ENCODE measurements around the gene BLID. TPM values are rescaled to one million over a fixed set of nuclear protein-coding genes. Genes with fewer than 3 reads are reported as not detected.

BLID gene
- total RNA-seq, 1 experiment from 2014 or later = not detected

DNA sequence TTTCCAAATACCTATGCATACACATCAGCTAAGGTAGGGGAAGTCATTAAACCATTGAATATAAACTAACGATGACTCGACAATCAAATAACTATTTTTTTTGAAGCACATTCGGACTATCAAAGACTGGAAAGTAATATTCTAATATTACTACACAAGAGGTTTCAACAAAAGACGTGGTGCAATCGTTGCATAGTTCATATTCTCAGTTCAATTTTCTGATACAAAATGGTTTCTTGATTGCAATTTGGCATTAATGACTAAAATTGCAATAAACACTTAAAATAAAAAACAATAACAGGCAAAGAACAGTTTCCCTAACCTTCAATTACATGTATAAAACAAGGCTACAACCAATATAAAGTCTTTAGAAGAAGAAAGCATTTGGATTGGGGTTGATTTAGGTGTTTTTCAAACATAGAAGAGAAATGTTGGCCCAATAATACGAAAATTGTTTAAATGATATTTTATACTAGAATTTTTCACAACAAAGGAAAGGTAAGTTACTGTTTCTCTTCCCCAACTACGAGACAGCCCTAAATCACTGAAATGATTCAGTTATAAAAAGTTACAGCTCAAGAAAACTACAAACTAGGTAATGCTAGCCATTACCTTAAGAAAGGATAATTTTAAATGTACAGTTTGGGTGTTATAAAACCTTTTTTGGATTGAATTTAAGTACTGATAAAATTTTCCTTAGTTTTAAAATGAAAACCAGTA is 17.6 kb downstream of the BLID start:
- Histone ChIP-seq H3K23me2 (ENCODE audit: insufficient read length, low read depth, low read length, poor library complexity, severe bottlenecking) (peaks cover 9% of the 10 kb centered on the region), H4K91ac (ENCODE audit: insufficient read length, low read depth, low read length) (no peak overlapping the region), H2AFZ (ENCODE audit: low read length) (no peak overlapping the region), H3K9me3 (ENCODE audit: control insufficient read depth, low read depth, low read length) (no peaks in the 10 kb centered on the region), H3K4me1 (ENCODE audit: insufficient read depth, low read length) (peaks cover 2% of the 10 kb centered on the region; the same call in 1 of the 2 replicates), H3K9ac (ENCODE audit: extremely low read depth, insufficient read length, low read length) (no peak overlapping the region), H3K79me1 (ENCODE audit: insufficient read depth, low read depth, low read length, poor library complexity, severe bottlenecking) (no peaks in the 10 kb centered on the region), H2AK5ac (ENCODE audit: insufficient read length, low read length) (no peak overlapping the region), H4K20me1 (ENCODE audit: control insufficient read depth, insufficient read depth, insufficient read length) (no peaks in the 10 kb centered on the region), H4K8ac (replicated peaks; ENCODE audit: insufficient read length, low read depth, low read length) (no peak overlapping the region), H3K23ac (ENCODE audit: insufficient read length, low read depth, low read length) (no peak overlapping the region), H3K14ac (ENCODE audit: insufficient read depth, low read length) (no peak overlapping the region), H2BK5ac (ENCODE audit: insufficient read length, low read length) (no peak overlapping the region), H2BK120ac (ENCODE audit: low read depth, low read length, poor library complexity, severe bottlenecking) (no peak overlapping the region), H4K5ac (ENCODE audit: insufficient read length, low read depth, low read length) (no peak overlapping the region), H3K79me2 (ENCODE audit: insufficient read depth, low read length) (no peaks in the 10 kb centered on the region), H3K27me3 (ENCODE audit: insufficient read depth, low read length) (no peaks in the 10 kb centered on the region; the same call in 1 of the 2 replicates), H3T11ph (ENCODE audit: low read length) (no peak overlapping the region), H3K4ac (ENCODE audit: low read depth, low read length) (no peak overlapping the region), H2BK12ac (ENCODE audit: insufficient read length, low read depth, low read length) (no peak overlapping the region), H3K4me2 (ENCODE audit: insufficient read depth, insufficient read length, low read length) (no peak overlapping the region), H2BK15ac (ENCODE audit: low read depth, low read length) (no peak overlapping the region), H3K27ac (ENCODE audit: insufficient read length, low read depth, low read length) (no peak overlapping the region), H3K56ac (ENCODE audit: insufficient read length, low read depth, low read length) (no peak overlapping the region), H2BK20ac (ENCODE audit: low read depth, low read length, poor library complexity, severe bottlenecking) (no peak overlapping the region), H3K18ac (ENCODE audit: insufficient read length, low read depth, low read length) (no peak overlapping the region)
- Mint-ChIP-seq H3K36me3 (ENCODE audit: insufficient read depth in 1 of 3, low read depth in 3 of 3) (no peaks in the 10 kb centered on the region), H3K4me3 (no peak overlapping the region), H3K27me3 (ENCODE audit: low read depth) (peaks cover 23% of the 10 kb centered on the region), H3K4me1 (peaks cover 26 to 32% of the 10 kb centered on the region in 2 experiments), H3K9me3 (no peaks in the 10 kb centered on the region), H3K27ac (no peak overlapping the region)
- WGBS (ENCODE audit: extremely low coverage, insufficient read length, low lambda C conversion rate) = no CpG with 5 or more reads among the region's 7 CpGs
- DNase-seq = no peak
- TF ChIP-seq, protein P1, sequence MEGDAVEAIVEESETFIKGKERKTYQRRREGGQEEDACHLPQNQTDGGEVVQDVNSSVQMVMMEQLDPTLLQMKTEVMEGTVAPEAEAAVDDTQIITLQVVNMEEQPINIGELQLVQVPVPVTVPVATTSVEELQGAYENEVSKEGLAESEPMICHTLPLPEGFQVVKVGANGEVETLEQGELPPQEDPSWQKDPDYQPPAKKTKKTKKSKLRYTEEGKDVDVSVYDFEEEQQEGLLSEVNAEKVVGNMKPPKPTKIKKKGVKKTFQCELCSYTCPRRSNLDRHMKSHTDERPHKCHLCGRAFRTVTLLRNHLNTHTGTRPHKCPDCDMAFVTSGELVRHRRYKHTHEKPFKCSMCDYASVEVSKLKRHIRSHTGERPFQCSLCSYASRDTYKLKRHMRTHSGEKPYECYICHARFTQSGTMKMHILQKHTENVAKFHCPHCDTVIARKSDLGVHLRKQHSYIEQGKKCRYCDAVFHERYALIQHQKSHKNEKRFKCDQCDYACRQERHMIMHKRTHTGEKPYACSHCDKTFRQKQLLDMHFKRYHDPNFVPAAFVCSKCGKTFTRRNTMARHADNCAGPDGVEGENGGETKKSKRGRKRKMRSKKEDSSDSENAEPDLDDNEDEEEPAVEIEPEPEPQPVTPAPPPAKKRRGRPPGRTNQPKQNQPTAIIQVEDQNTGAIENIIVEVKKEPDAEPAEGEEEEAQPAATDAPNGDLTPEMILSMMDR (conservative IDR thresholded peaks at IDR 0.05) = no peak
